ENCODE results near the gene IL17RD. TPM values are rescaled to one million over a fixed set of nuclear protein-coding genes. Genes with fewer than 3 reads are reported as not detected.

IL17RD gene
- total RNA-seq, 1 experiment from 2014 or later: 31.7 TPM

GRCh38 chr3:57093489-57093888 lies 71.7 kb downstream of the IL17RD start:
- H3K56ac ChIP-seq (ENCODE audit: insufficient read length, low read depth, low read length): no peak overlapping the region
- no peak overlapping the region for H2BK120ac ChIP-seq (ENCODE audit: low read depth, low read length, poor library complexity, severe bottlenecking)
- no peak overlapping the region for H3K4ac ChIP-seq (ENCODE audit: low read depth, low read length)
- H2BK5ac ChIP-seq (ENCODE audit: insufficient read length, low read length): no peak overlapping the region
- H2BK20ac ChIP-seq (ENCODE audit: low read depth, low read length, poor library complexity, severe bottlenecking): no peak overlapping the region
- no peak overlapping the region for H2BK12ac ChIP-seq (ENCODE audit: insufficient read length, low read depth, low read length)
- no peaks in the 10 kb centered on the region for H3K79me2 ChIP-seq (ENCODE audit: insufficient read depth, low read length)
- no peak overlapping the region for H3K9ac ChIP-seq (ENCODE audit: extremely low read depth, insufficient read length, low read length)
- H4K91ac ChIP-seq (ENCODE audit: insufficient read length, low read depth, low read length): no peak overlapping the region
- no peak overlapping the region for H3K27ac ChIP-seq (ENCODE audit: insufficient read length, low read depth, low read length)
- no peak overlapping the region for H4K8ac ChIP-seq (replicated peaks; ENCODE audit: insufficient read length, low read depth, low read length)
- no peaks in the 10 kb centered on the region for H3K4me1 ChIP-seq (ENCODE audit: insufficient read depth, low read length)
- H4K20me1 ChIP-seq (ENCODE audit: control insufficient read depth, insufficient read depth, insufficient read length): peaks cover 2% of the 10 kb centered on the region
- no peak overlapping the region for H3T11ph ChIP-seq (ENCODE audit: low read length)
- Mint-ChIP-seq H3K27ac (peak overlapping the region in 1 of 3 experiments; percentile 53; a peak in 2 of 7 replicates), H3K36me3 (ENCODE audit: insufficient read depth in 1 of 3, low read depth in 3 of 3) (peaks cover 13 to 27% (median 22%) of the 10 kb centered on the region in 3 experiments; a peak in 5 of 7 replicates), H3K4me3 (no peak overlapping the region), H3K9me3 (no peaks in the 10 kb centered on the region), H3K27me3 (ENCODE audit: low read depth) (no peaks in the 10 kb centered on the region), H3K4me1 (peaks cover 11 to 12% of the 10 kb centered on the region in 2 experiments)
- no peaks in the 10 kb centered on the region for H3K23me2 ChIP-seq (ENCODE audit: insufficient read length, low read depth, low read length, poor library complexity, severe bottlenecking)
- H3K4me2 ChIP-seq (ENCODE audit: insufficient read depth, insufficient read length, low read length): no peak overlapping the region
- H3K23ac ChIP-seq (ENCODE audit: insufficient read length, low read depth, low read length): no peak overlapping the region
- H3K18ac ChIP-seq (ENCODE audit: insufficient read length, low read depth, low read length): no peak overlapping the region
- H3K9me3 ChIP-seq (ENCODE audit: control insufficient read depth, low read depth, low read length): no peaks in the 10 kb centered on the region
- H3K27me3 ChIP-seq (ENCODE audit: insufficient read depth, low read length): no peaks in the 10 kb centered on the region
- no peak overlapping the region for H2AFZ ChIP-seq (ENCODE audit: low read length)
- no peak overlapping the region for H2BK15ac ChIP-seq (ENCODE audit: low read depth, low read length)
- no peak; the same call in 2 of the 3 replicates for TF ChIP-seq CTCF (conservative IDR thresholded peaks at IDR 0.05)
- DNase-seq: no peak
- no peak overlapping the region for H3K14ac ChIP-seq (ENCODE audit: insufficient read depth, low read length)
- H3K79me1 ChIP-seq (ENCODE audit: insufficient read depth, low read depth, low read length, poor library complexity, severe bottlenecking): no peaks in the 10 kb centered on the region
- H4K5ac ChIP-seq (ENCODE audit: insufficient read length, low read depth, low read length): no peak overlapping the region
- H2AK5ac ChIP-seq (ENCODE audit: insufficient read length, low read length): no peak overlapping the region
